ENCODE measurements around the gene TSEN15.

DNA sequence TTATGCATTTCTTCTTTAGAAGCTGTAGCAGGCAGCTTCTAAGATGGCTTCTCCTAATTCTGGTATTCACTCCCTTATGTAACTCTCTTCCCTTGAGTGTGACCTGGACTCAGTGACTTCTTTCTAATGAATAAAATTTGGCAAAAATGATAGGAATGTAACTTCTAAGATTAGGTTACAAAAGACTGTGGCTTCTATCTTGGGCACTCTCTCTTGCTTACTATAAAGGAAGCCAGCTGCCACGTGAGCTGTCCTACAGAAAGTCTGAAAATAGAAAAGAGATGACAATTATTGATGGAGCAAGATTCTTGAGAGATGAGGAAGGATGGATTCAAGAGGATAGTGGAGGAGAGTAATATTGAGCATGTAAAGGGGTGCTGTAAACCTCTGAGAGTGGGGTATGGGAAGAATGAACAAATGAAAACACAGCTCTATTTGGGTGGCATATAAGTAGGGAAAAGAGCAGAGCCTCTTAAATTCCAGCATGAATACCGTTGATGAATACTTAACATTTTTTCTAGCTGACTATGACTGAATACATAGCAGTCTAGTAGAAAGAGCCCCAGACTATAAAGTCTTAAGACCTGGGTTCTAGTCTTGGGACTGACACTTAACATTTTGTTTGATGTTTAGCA lies 5.5 kb downstream of the TSEN15 start:
- TF ChIP-seq ZFP30 (CRISPR knock-in tag; IDR thresholded peaks at IDR 0.05) (no peak), GLIS3 (CRISPR knock-in tag; IDR thresholded peaks at IDR 0.05) (no peak)

Measured in SK-N-SH treated with all-trans-retinoic acid at 6 μM for 48 hours (cell line).